Measurements from ENCODE around the gene UBR3.

The UBR3 gene

GRCh38 chr2:169892951-169893350 is 65.7 kb downstream of the UBR3 start:
- TF ChIP-seq POLR2AphosphoS5 (IDR thresholded peaks at IDR 0.05; ENCODE audit: low read depth, low read length) (no peak), TAF1 (IDR thresholded peaks at IDR 0.05; ENCODE audit: borderline replicate concordance, insufficient read depth, low read length) (no peak), REST (IDR thresholded peaks at IDR 0.05; ENCODE audit: insufficient read depth in 1 of 2, low read depth in 2 of 2, low read length in 2 of 2) (no peak), FOXP2 (optimal IDR thresholded peaks at IDR 0.05; ENCODE audit: borderline replicate concordance, extremely low read depth, extremely low read length, insufficient read depth) (no peak), SIN3A (IDR thresholded peaks at IDR 0.05; ENCODE audit: borderline replicate concordance, insufficient read depth, low read length) (no peak)

GRCh38 chr2:169895294-169895985 is 68.2 kb downstream of the UBR3 start:
- TF ChIP-seq SIN3A (IDR thresholded peaks at IDR 0.05; ENCODE audit: borderline replicate concordance, insufficient read depth, low read length) (no peak), REST (IDR thresholded peaks at IDR 0.05; ENCODE audit: insufficient read depth in 1 of 2, low read depth in 2 of 2, low read length in 2 of 2) (no peak), POLR2AphosphoS5 (IDR thresholded peaks at IDR 0.05; ENCODE audit: low read depth, low read length) (no peak)

GRCh38 chr2:169897834-169898233 is 70.6 kb downstream of the UBR3 start:
- TF ChIP-seq SIN3A (IDR thresholded peaks at IDR 0.05; ENCODE audit: borderline replicate concordance, insufficient read depth, low read length): no peak
- TF ChIP-seq REST (IDR thresholded peaks at IDR 0.05; ENCODE audit: insufficient read depth in 1 of 2, low read depth in 2 of 2, low read length in 2 of 2): no peak
- no peak for TF ChIP-seq TAF1 (IDR thresholded peaks at IDR 0.05; ENCODE audit: borderline replicate concordance, insufficient read depth, low read length)
- no peak for TF ChIP-seq FOXP2 (optimal IDR thresholded peaks at IDR 0.05; ENCODE audit: borderline replicate concordance, extremely low read depth, extremely low read length, insufficient read depth)
- no peak for TF ChIP-seq POLR2AphosphoS5 (IDR thresholded peaks at IDR 0.05; ENCODE audit: low read depth, low read length)

GRCh38 chr2:169900686-169901085 is 73.4 kb downstream of the UBR3 start:
- TF ChIP-seq SIN3A (IDR thresholded peaks at IDR 0.05; ENCODE audit: borderline replicate concordance, insufficient read depth, low read length): no peak
- no peak for TF ChIP-seq REST (IDR thresholded peaks at IDR 0.05; ENCODE audit: insufficient read depth in 1 of 2, low read depth in 2 of 2, low read length in 2 of 2)
- no peak for TF ChIP-seq POLR2AphosphoS5 (IDR thresholded peaks at IDR 0.05; ENCODE audit: low read depth, low read length)
- no peak for TF ChIP-seq FOXP2 (optimal IDR thresholded peaks at IDR 0.05; ENCODE audit: borderline replicate concordance, extremely low read depth, extremely low read length, insufficient read depth)
- TF ChIP-seq TAF1 (IDR thresholded peaks at IDR 0.05; ENCODE audit: borderline replicate concordance, insufficient read depth, low read length): no peak

- no peak for TF ChIP-seq REST (IDR thresholded peaks at IDR 0.05; ENCODE audit: insufficient read depth in 1 of 2, low read depth in 2 of 2, low read length in 2 of 2)
Observed at GRCh38 chr2:169906731-169907130, 79.5 kb downstream of the UBR3 start.

Measured in PFSK-1 (cell line).